PC-9 (cell line): ENCODE data around the gene TAS2R3. TPM values are rescaled to one million over a fixed set of nuclear protein-coding genes. Genes with fewer than 3 reads are reported as not detected.

ENCODE experiments used
- Bru-seq: library from RNA; stranded (reverse); fragments of 400-500 nt; gene quantifications from one replicate; lab custom pipeline; 2021; lab: Mats Ljungman, UMichigan
- BruChase-seq, 2 experiments: library from RNA; stranded (reverse); fragments of 400-500 nt; gene quantifications; one replicate each; lab custom pipeline; 2021; lab: Mats Ljungman, UMichigan
- BruUV-seq: library from RNA; stranded (reverse); fragments of 400-500 nt; replicated peaks from 2 replicates; lab custom pipeline; 2021; lab: Mats Ljungman, UMichigan
- CTCF ChIA-PET: fragments of 300-600 bp; sonication (Branson Sonifier 250); formaldehyde crosslinking; loops from one replicate; lab custom pipeline; 2022; ENCODE audit warnings: antibody characterized with exemption; lab: Charles Lee
- POLR2A ChIA-PET: fragments of 300-600 bp; sonication (Branson Sonifier 250); formaldehyde crosslinking; loops from one replicate; lab custom pipeline; 2022; ENCODE audit warnings: antibody characterized with exemption; ENCODE audit not compliant: unreplicated experiment; lab: Charles Lee
- DNase-seq, 2 experiments: peaks; one replicate each; pipeline versions ENCODE4 v3.0.0 to v3.0.0-alpha.2; 2015 to 2022; ENCODE audit warnings: mixed read lengths in 1 of 2
- H2AFZ ChIP-seq: fragments of 200-600 bp; sonication (generic); 2 replicates; pipeline ENCODE4 v1.8.1; 2017; ENCODE audit warnings: antibody characterized with exemption
- H3F3A ChIP-seq: fragments of 200-600 bp; sonication (generic); 2 replicates; pipeline ENCODE4 v1.8.1; 2017; ENCODE audit warnings: antibody characterized with exemption, mild to moderate bottlenecking, low read depth; ENCODE audit not compliant: insufficient read depth
- H3K27ac ChIP-seq: fragments of 200-600 bp; sonication (generic); 2 replicates; pipeline ENCODE4 v1.6.1; 2016; ENCODE audit warnings: mixed run types
- H3K27me3 ChIP-seq: fragments of 200-600 bp; sonication (generic); 2 replicates; pipeline ENCODE4 v1.6.1; 2016; ENCODE audit warnings: low read depth, mixed run types; ENCODE audit not compliant: insufficient read depth
- H3K36me3 ChIP-seq: fragments of 200-600 bp; sonication (generic); 2 replicates; pipeline ENCODE4 v1.6.1; 2016; ENCODE audit warnings: low read depth, mixed run types
- H3K4me1 ChIP-seq: fragments of 200-600 bp; sonication (generic); replicated peaks from 2 replicates; pipeline ENCODE4 v1.6.1; 2016; ENCODE audit warnings: mixed run types; ENCODE audit not compliant: insufficient read depth
- H3K4me2 ChIP-seq: fragments of 200-600 bp; sonication (generic); 2 replicates; pipeline ENCODE4 v1.6.1; 2017; ENCODE audit warnings: mixed run types
- H3K4me3 ChIP-seq: fragments of 200-600 bp; sonication (generic); 2 replicates; pipeline ENCODE4 v1.6.1; 2016; ENCODE audit warnings: mixed run types
- H3K79me2 ChIP-seq: fragments of 200-600 bp; sonication (generic); 2 replicates; pipeline ENCODE4 v1.6.1; 2017; ENCODE audit warnings: low read depth, mixed run types
- H3K9me2 ChIP-seq: fragments of 200-600 bp; sonication (generic); 2 replicates; pipeline ENCODE4 v1.8.1; 2017; ENCODE audit warnings: mild to moderate bottlenecking; ENCODE audit not compliant: insufficient read depth
- H3K9me3 ChIP-seq: fragments of 200-600 bp; sonication (generic); 2 replicates; pipeline ENCODE4 v1.8.1; 2016; ENCODE audit warnings: low read depth; ENCODE audit not compliant: insufficient read depth
- H4K20me1 ChIP-seq: fragments of 200-600 bp; sonication (generic); 2 replicates; pipeline ENCODE4 v1.8.1; 2017; ENCODE audit not compliant: insufficient read depth
- CTCF ChIP-seq: fragments of 200-600 bp; sonication (generic); conservative IDR thresholded peaks from 2 replicates; pipeline ENCODE4 v1.6.1; 2017; ENCODE audit warnings: mixed run types, antibody characterized with exemption, mild to moderate bottlenecking, moderate library complexity
- EZH2 ChIP-seq: fragments of 200-600 bp; sonication (generic); IDR thresholded peaks from 2 replicates; pipeline ENCODE4 v1.8.0; 2017; ENCODE audit warnings: antibody characterized with exemption, low read depth
- intact Hi-C: fragments of 100-400 bp; cut with micrococcal nuclease; formaldehyde crosslinking; loops from one replicate; pipeline ENCODE4 v1.10.0; 2022; ENCODE audit not compliant: unreplicated experiment
- long read RNA-seq: library from polyadenylated mRNA; stranded (forward); transcript quantifications from one replicate; pipeline ENCODE4 v2.0.0, GENCODE V29; 2022
- total RNA-seq: library from RNA; stranded (reverse); gene quantifications from 2 replicates; pipeline ENCODE4 v1.2.3, GENCODE V29; 2021

Gene TAS2R3
- total RNA-seq: 2.0 and 2.3 TPM in 2 replicates
- Bru-seq, nascent RNA: percentile 64 among the genes with signal in this experiment
- BruChase-seq, experiment 1, labeled RNA remaining after a 2-hour chase: percentile 76 among the genes with signal in this experiment
- percentile 73 among the genes with signal in this experiment for BruChase-seq, experiment 2, labeled RNA remaining after a 6-hour chase
- long read RNA-seq: 0 reads

- Histone ChIP-seq H3K4me3 (no peak within 1 kb of the TSS), H3K9me3 (no peaks in the 10 kb centered on the region), H3K27ac (no peak within 1 kb of the TSS), H3K4me1 (no peaks in the 10 kb centered on the region), H3K27me3 (no peaks in the 10 kb centered on the region), H4K20me1 (no peaks in the 10 kb centered on the region), H3K4me2 (no peak within 1 kb of the TSS), H3K36me3 (peaks cover 5% of the 10 kb centered on the region), H3K9me2 (no peaks in the 10 kb centered on the region), H2AFZ (no peak within 1 kb of the TSS), H3F3A (no peaks in the 10 kb centered on the region), H3K79me2 (no peaks in the 10 kb centered on the region)
- no TSS peak for BruUV-seq
- ChIA-PET CTCF (no interaction called here), POLR2A (interaction anchor here (0.5 to 0.6 kb wide), 2 partner anchors 30 to 605 kb away, joined by 4 to 7 read pairs; no protein-coding TSS in a partner anchor)
- TF ChIP-seq CTCF: no peak
- TF ChIP-seq EZH2: no peak
- no peak for DNase-seq
- intact Hi-C loops: no loop called here
Observed at GRCh38 chr7:141763797-141764196, at the start of gene TAS2R3. Gene TAS2R3 (plus strand): TSS chr7:141764097. CDS start chr7:141764159, 62 bp downstream.

- Histone ChIP-seq H3K9me2 (no peaks in the 10 kb centered on the region), H2AFZ (no peak overlapping the region), H3F3A (no peaks in the 10 kb centered on the region), H3K36me3 (no peaks in the 10 kb centered on the region), H3K27me3 (peaks cover 13% of the 10 kb centered on the region; the same call in 1 of the 2 replicates), H3K79me2 (no peaks in the 10 kb centered on the region), H3K9me3 (no peaks in the 10 kb centered on the region), H3K4me1 (no peaks in the 10 kb centered on the region), H3K27ac (no peak overlapping the region), H3K4me3 (no peak overlapping the region), H4K20me1 (no peaks in the 10 kb centered on the region), H3K4me2 (no peak overlapping the region)
- intact Hi-C loops: no loop called here
- POLR2A ChIA-PET: no interaction called here
- TF ChIP-seq EZH2 (no peak), CTCF (no peak)
- no TSS peak for BruUV-seq
- CTCF ChIA-PET: no interaction called here
- no peak for DNase-seq
Observed at GRCh38 chr7:141714571-141714970, 49.3 kb upstream of the TAS2R3 start.

GRCh38 chr7:141715018-141715417 lies 48.9 kb upstream of the TAS2R3 start:
- no peaks in the 10 kb centered on the region for H3K4me1 ChIP-seq
- no peaks in the 10 kb centered on the region for H3K36me3 ChIP-seq
- no peak overlapping the region for H3K27ac ChIP-seq
- H3K9me2 ChIP-seq: no peaks in the 10 kb centered on the region
- H3K4me2 ChIP-seq: no peak overlapping the region
- no peak overlapping the region for H3K4me3 ChIP-seq
- peaks cover 13% of the 10 kb centered on the region; the same call in 1 of the 2 replicates for H3K27me3 ChIP-seq
- no peaks in the 10 kb centered on the region for H3F3A ChIP-seq
- TF ChIP-seq CTCF (no peak), EZH2 (no peak)
- H2AFZ ChIP-seq: no peak overlapping the region
- no peak for DNase-seq
- CTCF ChIA-PET: no interaction called here
- POLR2A ChIA-PET: no interaction called here
- no peaks in the 10 kb centered on the region for H3K79me2 ChIP-seq
- H3K9me3 ChIP-seq: no peaks in the 10 kb centered on the region
- intact Hi-C loops: no loop called here
- no TSS peak for BruUV-seq
- H4K20me1 ChIP-seq: no peaks in the 10 kb centered on the region
